Cortex of kidney (tissue), 1 donor: ENCODE data around the gene MEIS2.

Experiments
- DNase-seq: peaks from one replicate; lab custom pipeline; 2025; lab: John Stamatoyannopoulos, UW

The MEIS2 gene

GRCh38 chr15:36964626-36965025, 135.7 kb downstream of the MEIS2 start:
- DNase-seq: no peak

- DNase-seq: no peak
Observed at GRCh38 chr15:36961956-36962355, 138.4 kb downstream of the MEIS2 start.

DNA sequence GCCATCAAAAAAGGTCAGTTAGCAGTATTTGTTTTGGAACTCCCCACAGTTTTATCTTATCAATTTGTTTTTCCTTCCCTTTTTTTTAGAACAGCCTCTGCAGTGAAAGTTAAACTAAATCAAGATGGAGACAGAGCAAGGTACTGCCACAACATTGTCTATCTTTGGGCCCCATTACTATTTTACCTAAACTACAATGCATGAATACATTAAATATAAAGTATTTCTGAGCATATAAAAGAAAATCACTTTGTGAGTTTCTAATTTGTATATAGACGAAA, 139.5 kb downstream of the MEIS2 start:
- DNase-seq: no peak

GRCh38 chr15:36960179-36960946, 140.0 kb downstream of the MEIS2 start:
- DNase-seq: no peak

GRCh38 chr15:36959746-36960145, 140.6 kb downstream of the MEIS2 start:
- no peak for DNase-seq

DNA sequence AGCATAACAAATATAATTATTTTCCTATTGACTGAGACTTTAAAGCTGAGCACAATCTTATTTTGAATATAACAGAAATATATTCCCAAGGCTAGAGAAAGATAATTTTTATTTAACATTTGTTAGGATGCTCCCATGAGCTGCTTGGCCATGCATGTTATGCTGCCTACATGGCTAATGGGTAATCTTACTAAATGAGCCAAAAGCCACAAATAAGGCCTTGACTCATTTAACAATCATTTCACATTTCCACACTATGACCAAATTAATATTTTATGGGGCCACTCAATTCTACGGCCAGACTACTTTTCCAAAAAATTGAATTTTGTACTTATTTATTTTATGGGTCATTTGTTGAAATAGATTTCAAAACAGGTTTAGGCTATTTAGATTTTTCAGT, 141.7 kb downstream of the MEIS2 start:
- DNase-seq: no peak

GRCh38 chr15:36954486-36954885, 145.9 kb downstream of the MEIS2 start:
- no peak for DNase-seq

- DNase-seq: no peak
Observed at GRCh38 chr15:36953346-36953745, 147.0 kb downstream of the MEIS2 start.

- no peak for DNase-seq
Observed at GRCh38 chr15:36951731-36952247, 148.6 kb downstream of the MEIS2 start.

- DNase-seq: no peak
Observed at GRCh38 chr15:36950371-36950770, 150.0 kb downstream of the MEIS2 start.

- no peak for DNase-seq
Observed at GRCh38 chr15:36948982-36949381, 151.4 kb downstream of the MEIS2 start.

GRCh38 chr15:36947035-36947719, 153.2 kb downstream of the MEIS2 start:
- DNase-seq: no peak

DNA sequence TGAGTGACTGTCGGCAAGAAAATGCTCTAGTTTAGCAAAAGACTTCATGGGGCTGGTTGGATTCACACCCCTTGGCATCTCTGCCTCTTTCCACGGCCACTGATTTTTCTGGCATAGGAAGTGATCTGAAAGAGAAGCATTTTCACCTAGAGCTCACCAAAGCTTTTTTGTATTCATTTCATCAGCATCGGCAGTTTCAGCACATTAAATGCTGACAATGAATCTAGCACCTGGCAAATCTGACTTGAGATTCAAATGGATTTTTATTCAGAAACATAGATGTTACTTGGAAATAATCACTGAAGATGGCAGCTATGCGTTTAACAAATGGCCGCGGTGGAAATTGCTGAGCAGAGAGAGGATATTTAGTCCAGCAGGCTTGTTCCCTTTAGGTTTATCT, 155.9 kb downstream of the MEIS2 start:
- no peak for DNase-seq

GRCh38 chr15:36943508-36944361, 156.6 kb downstream of the MEIS2 start:
- no peak for DNase-seq

DNA sequence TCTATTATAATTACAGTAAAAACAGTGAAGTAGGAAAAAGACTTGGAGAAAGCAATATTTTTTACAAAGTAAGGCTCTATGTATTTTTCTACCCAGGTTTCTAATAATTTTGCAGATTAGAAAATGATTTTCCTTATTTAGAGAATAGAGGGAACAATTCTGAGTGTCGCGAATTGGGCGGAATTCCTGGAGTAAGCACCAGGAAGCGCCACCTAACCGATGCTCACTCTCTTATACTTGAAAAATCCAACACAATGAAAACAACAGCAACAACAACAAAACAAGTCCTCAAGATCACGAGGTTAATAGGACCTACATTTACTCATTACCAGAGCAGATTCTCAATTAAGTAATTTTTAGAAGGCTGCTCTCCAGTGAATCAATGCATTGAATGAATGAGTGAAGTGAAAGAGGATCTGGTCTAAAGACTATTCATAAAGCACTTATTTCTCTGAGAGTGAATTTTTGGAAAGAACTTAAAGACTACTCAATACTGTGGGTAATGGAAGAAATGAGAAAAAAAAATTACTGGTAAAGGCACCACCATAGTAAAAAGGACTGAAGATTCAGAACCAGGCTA, 158.0 kb downstream of the MEIS2 start:
- DNase-seq: no peak

DNA sequence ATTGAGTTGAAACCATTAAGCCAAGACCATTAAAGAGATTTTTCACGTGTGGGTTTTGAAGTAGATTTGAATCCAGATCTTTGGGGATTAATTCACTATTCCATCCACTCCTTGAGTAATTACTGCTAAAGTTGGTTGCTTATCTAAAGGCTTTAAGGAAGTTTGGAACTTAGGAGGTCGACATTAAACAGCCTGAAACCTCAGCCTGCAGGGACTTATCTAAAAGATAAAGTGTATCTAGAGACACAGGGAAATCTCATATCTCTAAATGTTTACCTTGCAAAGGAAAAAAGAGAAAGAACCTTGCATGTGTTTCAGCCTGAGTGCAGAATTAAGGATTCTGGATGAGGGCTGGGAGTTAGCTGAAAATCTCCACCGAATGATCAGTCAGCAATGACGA, 158.6 kb downstream of the MEIS2 start:
- no peak for DNase-seq

GRCh38 chr15:36940636-36941260, 159.6 kb downstream of the MEIS2 start:
- no peak for DNase-seq

- no peak for DNase-seq
Observed at GRCh38 chr15:36940219-36940618, 160.1 kb downstream of the MEIS2 start.

- no peak for DNase-seq
Observed at GRCh38 chr15:36938764-36939163, 161.6 kb downstream of the MEIS2 start.

DNA sequence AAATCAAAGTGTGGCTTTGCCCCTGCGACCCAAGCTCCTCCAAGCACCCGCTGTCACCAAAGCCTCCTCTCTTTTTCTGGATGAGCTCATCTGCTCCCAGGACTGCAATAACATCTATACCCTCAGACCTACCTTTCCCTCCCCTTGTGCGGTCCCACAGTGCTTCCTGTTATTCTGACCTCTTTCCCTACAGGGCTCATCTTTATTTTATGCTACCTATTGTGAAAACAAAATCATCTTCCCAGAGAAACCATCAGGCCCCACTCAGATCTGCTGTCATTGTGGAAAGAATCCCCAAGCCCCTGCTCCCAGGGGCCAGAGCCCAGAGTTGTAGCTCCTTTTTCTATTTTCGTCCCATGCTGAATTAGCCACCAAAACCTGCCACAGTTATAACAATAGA, 162.2 kb downstream of the MEIS2 start:
- no peak for DNase-seq

- no peak for DNase-seq
Observed at GRCh38 chr15:36936613-36937012, 163.7 kb downstream of the MEIS2 start.
